DMS114 treated with DMSO at 0.1 percent for 48 hours (cell line): Measurements from ENCODE around the gene CST6.
"Not testable (repeated sequence)": the region's sequence is repeated elsewhere in the genome, so short reads cannot be mapped to it uniquely, and the experiment has no call there.

Experiments
- DNase-seq: peaks from one replicate; lab custom pipeline; 2025; ENCODE audit not compliant: unreplicated experiment; lab: John Stamatoyannopoulos, UW

Gene CST6

GRCh38 chr11:66014804-66015453, 3.1 kb downstream of the CST6 start:
- no peak for DNase-seq

- DNase-seq: no peak
Measured at GRCh38 chr11:66015454-66015881, 3.7 kb downstream of the CST6 start.

GRCh38 chr11:66015936-66016792, 4.4 kb downstream of the CST6 start:
- no peak for DNase-seq

- DNase-seq: no peak
Measured at GRCh38 chr11:66016793-66017177, 5.0 kb downstream of the CST6 start.

GRCh38 chr11:66017321-66017720, 5.5 kb downstream of the CST6 start:
- no peak for DNase-seq

- DNase-seq: no peak
Measured at GRCh38 chr11:66020212-66020611, 8.4 kb downstream of the CST6 start.

GRCh38 chr11:66020618-66021357, 9.0 kb downstream of the CST6 start:
- DNase-seq: no peak

GRCh38 chr11:66022401-66023185, 10.8 kb downstream of the CST6 start:
- DNase-seq: peak; percentile 42

GRCh38 chr11:66023186-66023440, 11.3 kb downstream of the CST6 start:
- DNase-seq: not testable (repeated sequence)

- no peak for DNase-seq
Measured at GRCh38 chr11:66026017-66026529, 14.3 kb downstream of the CST6 start, which contains the start of gene CATSPER1. Gene CATSPER1, minus strand, starts transcription at chr11:66026479. Its CDS starts 100 bp downstream, at chr11:66026379.

GRCh38 chr11:66032957-66033735, 21.3 kb downstream of the CST6 start:
- DNase-seq: no peak

- DNase-seq: no peak
Measured at GRCh38 chr11:66035653-66036333, 24.0 kb downstream of the CST6 start.

- DNase-seq: no peak
Measured at GRCh38 chr11:66036334-66036710, 24.5 kb downstream of the CST6 start.

GRCh38 chr11:66037327-66037726, 25.5 kb downstream of the CST6 start:
- DNase-seq: no peak

- DNase-seq: no peak
Measured at GRCh38 chr11:66039765-66040164, 28.0 kb downstream of the CST6 start.

GRCh38 chr11:66042227-66042995, 30.6 kb downstream of the CST6 start:
- DNase-seq: no peak

- DNase-seq: no peak
Measured at GRCh38 chr11:66042996-66043906, 31.4 kb downstream of the CST6 start.

GRCh38 chr11:66044757-66045156, 32.9 kb downstream of the CST6 start:
- no peak for DNase-seq
